Middle frontal gyrus (tissue), 1 donor: Measurements from ENCODE around the gene CACNG7.
"Not testable (repeated sequence)": the region's sequence is repeated elsewhere in the genome, so short reads cannot be mapped to it uniquely, and the experiment has no call there.

Source experiments
- DNase-seq: peaks from one replicate; pipeline ENCODE4 v3.0.0-alpha.2; 2015; ENCODE audit warnings: low spot score; ENCODE audit errors: extremely low spot score

CACNG7 gene

GRCh38 chr19:53908935-53909415, at the start of gene CACNG7:
Gene CACNG7 (plus strand): TSS chr19:53909278. CDS start chr19:53912832, 3,554 bp downstream.
- no peak for DNase-seq

- DNase-seq: no peak
These were observed 44.7 kb upstream of the CACNG7 start for GRCh38 chr19:53864308-53864836.

- no peak for DNase-seq
These were observed 43.6 kb upstream of the CACNG7 start for GRCh38 chr19:53865523-53865917.

- DNase-seq: peak; percentile 76
These were observed 42.9 kb upstream of the CACNG7 start for GRCh38 chr19:53865918-53866864.

- DNase-seq: no peak
These were observed 42.2 kb upstream of the CACNG7 start for GRCh38 chr19:53866865-53867224.

- DNase-seq: peak; percentile 88
These were observed 41.6 kb upstream of the CACNG7 start, which contains the start of gene MYADM for GRCh38 chr19:53867225-53868090. Gene MYADM (plus strand): TSS chr19:53867883. CDS start chr19:53873530, 5,647 bp downstream.

- no peak for DNase-seq
These were observed 40.8 kb upstream of the CACNG7 start for GRCh38 chr19:53868091-53868891.

- DNase-seq: no peak
These were observed 39.9 kb upstream of the CACNG7 start for GRCh38 chr19:53868892-53869804.

- DNase-seq: not testable (repeated sequence)
These were observed 39.1 kb upstream of the CACNG7 start for GRCh38 chr19:53869805-53870484.

- no peak for DNase-seq
These were observed 38.6 kb upstream of the CACNG7 start for GRCh38 chr19:53870485-53870844.

- no peak for DNase-seq
These were observed 37.6 kb upstream of the CACNG7 start for GRCh38 chr19:53871454-53871853.

GRCh38 chr19:53872762-53873161, 36.3 kb upstream of the CACNG7 start:
- DNase-seq: no peak

GRCh38 chr19:53873773-53874605, 35.1 kb upstream of the CACNG7 start:
- no peak for DNase-seq

GRCh38 chr19:53874606-53874990, 34.5 kb upstream of the CACNG7 start:
- DNase-seq: no peak

GRCh38 chr19:53875602-53876325, 33.3 kb upstream of the CACNG7 start:
- no peak for DNase-seq

GRCh38 chr19:53876651-53877224, 32.3 kb upstream of the CACNG7 start:
- no peak for DNase-seq

- DNase-seq: no peak
These were observed 31.7 kb upstream of the CACNG7 start for GRCh38 chr19:53877361-53877766.
